ENCODE results near the gene CSH1. TPM values are rescaled to one million over a fixed set of nuclear protein-coding genes. Genes with fewer than 3 reads are reported as not detected.
"Not testable (repeated sequence)": the region's sequence is repeated elsewhere in the genome, so short reads cannot be mapped to it uniquely, and the experiment has no call there.

The CSH1 gene
- total RNA-seq, 2 donors from 2014 or later, result not detected

DNA sequence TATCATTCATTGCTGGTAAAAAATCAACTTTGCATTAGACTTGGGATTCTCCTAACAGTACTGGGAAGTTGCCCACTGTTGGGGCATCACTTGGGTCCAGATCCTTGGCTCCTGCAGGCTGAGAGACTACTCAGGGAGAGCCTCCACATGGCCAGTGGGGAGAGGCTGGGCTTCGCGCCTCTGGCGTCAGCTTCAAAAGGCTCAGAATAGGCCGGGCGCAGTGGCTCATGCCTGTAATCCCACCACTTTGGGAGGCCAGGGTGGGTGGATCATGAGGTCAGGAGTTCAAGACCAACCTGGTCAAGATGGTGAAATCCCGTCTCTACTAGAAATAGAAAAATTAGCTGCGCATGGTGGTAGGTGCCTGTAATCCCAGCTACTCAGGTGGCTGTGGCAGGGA is 18.1 kb upstream of the CSH1 start:
- ATAC-seq (no peak), DNase-seq (no peak)
- intact Hi-C loops (cut with DNase I, micrococcal nuclease), result loop anchor here (10.0 kb wide), 2 partner anchors 110 to 220 kb away; partner anchors contain the start of genes ERN1 (in 2 of the 2) and ICAM2 (in 1 of the 2)

DNA sequence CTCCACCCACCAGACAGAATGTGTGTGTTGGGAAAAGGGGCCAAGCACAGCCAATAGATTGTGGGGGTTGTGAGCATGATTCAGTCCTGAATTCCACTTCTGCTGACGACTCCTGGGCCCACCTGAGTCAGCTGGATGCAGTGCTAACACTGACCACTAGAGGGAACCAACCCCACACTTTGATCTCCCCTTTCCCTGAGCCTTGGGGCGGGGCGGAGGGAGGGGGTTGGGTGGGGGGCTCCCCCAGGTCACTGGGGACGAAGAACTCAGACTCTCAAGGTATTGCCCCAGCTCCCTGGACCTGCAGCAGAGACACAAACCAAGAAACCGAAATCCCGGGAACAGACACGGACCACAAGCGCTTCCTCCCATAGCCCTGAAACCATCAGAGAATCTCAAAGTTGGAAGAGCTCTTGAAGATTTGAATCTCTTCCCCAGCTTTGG is 15.3 kb upstream of the CSH1 start:
- intact Hi-C loops (cut with DNase I, micrococcal nuclease), result loop anchor here (10.0 kb wide), 2 partner anchors 113 to 223 kb away; partner anchors contain the start of genes ERN1 (in 2 of the 2) and ICAM2 (in 1 of the 2)
- DNase-seq (peak in 1 of 2 donors; percentile 38), ATAC-seq (peak; percentile 44)

DNA sequence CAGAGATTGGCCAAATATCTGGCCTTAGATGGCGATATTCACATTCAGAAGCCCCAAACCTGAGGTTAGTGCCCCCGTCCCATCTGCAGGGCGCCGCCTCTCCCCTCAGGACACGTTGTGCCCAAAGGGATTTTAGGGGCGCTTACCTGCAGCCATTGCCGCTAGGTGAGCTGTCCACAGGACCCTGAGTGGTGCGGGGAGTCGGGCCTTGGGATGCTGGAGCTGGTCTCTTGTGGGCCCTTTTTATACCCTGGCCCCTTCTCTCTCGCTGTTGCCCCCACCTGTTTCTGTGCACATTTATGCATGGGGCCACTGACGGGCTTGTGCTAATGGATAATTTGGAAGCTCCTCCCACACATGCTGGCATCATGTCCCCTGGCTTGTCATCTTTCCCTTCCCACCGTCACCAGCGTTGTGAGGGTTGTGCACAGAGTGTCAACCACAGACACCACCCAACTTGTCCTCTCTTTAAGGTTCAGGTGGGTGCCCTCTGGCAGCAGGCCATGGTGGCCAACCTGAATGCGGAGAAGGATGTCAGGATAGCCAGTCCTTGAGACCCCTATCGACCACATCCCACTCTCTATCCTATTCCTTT is 14.8 kb upstream of the CSH1 start, which contains the start of gene CSHL1:
TSS of gene CSHL1 (minus strand) at position 218 of the 595 bp plus-strand sequence. CDS start at position 156, 62 bp downstream.
- DNase-seq, result no peak
- intact Hi-C loops (cut with DNase I, micrococcal nuclease), result loop anchor here (10.0 kb wide), 2 partner anchors 114 to 224 kb away; partner anchors contain the start of genes ERN1 (in 2 of the 2) and ICAM2 (in 1 of the 2)
- no peak for ATAC-seq

DNA sequence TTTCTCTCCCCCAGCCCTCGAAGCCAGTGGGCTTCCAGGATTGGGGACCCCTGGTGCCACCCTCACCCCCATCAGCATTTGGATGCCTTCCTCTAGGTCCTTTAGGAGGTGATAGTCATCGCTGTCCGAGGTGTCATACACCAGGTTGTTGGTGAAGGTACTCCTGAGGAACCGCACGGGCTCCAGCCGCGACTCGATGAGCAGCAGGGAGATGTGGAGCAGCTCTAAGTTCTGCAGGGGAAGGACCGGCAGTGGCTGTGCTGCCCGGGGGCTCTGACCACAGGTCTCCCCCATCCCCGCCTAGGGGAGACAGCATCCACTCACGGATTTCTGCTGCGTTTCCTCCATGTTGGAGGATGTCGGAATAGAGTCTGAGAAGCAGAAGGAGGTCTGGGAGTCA is 13.7 kb upstream of the CSH1 start:
- no peak for ATAC-seq
- no peak for DNase-seq
- intact Hi-C loops (cut with DNase I, micrococcal nuclease), result loop anchor here (10.0 kb wide), 2 partner anchors 115 to 225 kb away; partner anchors contain the start of genes ERN1 (in 2 of the 2) and ICAM2 (in 1 of the 2)

DNA sequence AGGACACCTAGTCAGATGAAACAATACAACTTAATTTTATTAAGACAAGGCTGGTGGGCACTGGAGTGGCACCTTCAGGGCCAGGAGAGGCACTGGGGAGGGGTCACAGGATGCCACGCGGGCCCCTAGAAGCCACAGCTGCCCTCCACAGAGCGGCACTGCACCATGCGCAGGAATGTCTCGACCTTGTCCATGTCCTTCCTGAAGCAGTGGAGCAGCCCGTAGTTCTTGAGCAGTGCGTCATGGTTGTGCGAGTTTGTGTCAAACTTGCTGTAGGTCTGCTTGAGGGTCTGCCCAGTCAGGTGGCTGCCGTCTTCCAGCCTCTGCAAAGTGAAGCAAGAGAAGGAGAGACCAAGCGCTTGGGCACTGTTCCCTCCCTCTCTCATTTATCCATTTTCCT is 13.2 kb upstream of the CSH1 start:
- DNase-seq; intact Hi-C loops (cut with DNase I, micrococcal nuclease): not testable (repeated sequence)

DNA sequence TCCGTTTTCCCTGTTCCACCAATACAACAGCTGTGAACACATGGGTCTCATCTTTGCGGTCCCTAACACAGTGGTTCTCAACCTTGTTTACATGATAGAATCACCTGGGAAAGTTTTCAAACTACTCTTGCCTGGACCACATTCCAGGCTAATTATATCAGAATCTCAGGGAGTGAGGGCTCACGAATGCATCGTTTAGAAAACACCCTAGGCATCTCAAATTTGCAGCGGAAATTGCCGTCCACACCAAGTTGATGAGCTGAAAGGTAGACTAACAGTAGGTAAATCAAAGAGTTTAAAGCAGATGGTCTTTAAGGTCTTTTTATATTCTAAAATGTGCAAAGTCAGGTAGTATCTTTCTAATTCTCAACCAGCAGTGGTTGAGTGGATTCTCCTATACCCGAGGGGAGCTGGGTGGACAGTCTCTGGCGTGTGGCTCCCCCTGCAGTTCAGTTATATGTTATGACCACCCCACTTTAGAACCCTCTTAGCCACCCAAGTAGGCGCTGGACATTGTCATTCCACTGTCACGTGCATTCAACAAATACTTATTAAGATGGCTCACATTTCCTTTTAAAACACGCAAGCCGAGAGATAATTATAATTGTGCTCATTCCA is 10.9 kb upstream of the CSH1 start:
- DNase-seq; ATAC-seq; intact Hi-C loops (cut with DNase I, micrococcal nuclease): not testable (repeated sequence)

More for the DNA sequence above, 13.2 kb upstream of the CSH1 start:
- ATAC-seq, result not testable (repeated sequence)

DNA sequence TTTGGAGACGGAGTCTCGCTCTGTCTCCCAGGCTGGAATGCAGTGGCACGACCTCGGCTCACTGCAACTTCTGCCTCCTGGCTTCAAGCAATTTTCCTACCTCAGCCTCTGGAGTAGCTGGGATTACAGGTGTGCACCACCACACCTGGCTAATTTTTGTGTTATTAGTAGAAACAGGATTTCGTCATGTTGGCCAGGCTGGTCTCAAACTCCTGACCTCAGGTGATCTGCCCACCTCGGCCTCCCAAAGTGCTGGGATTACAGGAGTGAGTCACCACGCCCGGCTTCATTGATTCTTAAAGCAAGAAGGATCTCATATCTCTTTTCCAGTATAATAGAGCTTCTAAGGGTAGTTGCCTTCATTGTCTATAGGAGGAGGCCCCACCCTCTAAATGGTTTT is 8.4 kb upstream of the CSH1 start:
- intact Hi-C loops (cut with DNase I, micrococcal nuclease); ATAC-seq; DNase-seq: not testable (repeated sequence)

DNA sequence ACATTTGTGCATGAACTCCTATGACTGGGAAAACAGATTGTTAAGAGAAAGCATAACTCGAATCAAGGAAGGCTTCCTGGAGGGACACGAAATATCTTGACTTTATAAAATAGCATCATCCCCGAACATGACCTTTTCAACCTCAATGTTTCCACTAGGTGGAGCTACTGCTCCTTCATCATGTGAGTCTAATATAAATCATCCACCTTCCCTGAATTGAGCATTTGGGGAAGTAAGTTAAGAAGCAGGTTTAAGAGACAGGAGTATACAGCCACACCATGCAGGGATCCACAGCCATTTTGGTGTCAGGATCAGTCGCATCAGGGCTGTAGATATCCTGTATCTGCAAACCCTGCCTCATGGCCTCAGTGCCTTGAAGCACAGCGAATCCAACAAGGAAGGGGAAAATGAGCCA is 7.4 kb upstream of the CSH1 start:
- peak; percentile 61 for ATAC-seq
- intact Hi-C loops (cut with DNase I, micrococcal nuclease); DNase-seq: not testable (repeated sequence)

DNA sequence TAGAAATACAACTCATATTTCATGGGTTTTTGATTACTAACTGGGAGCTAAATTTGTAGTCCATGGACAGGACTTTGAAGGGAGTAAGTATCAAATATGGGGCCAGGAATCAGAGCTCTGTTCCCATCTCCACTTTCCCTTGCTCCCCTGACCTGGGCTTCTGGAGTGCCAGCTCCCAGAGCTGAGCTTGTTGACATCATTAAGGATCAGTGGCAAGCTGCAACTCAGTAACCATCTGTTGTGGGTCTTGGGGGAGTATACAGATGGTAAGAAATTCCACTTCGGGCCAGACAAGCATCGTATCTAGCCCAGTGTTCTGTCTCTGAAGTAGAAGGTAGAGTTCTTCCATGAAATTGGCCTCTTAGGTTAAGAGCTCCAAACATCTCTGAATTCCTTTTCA is 5.6 kb upstream of the CSH1 start:
- ATAC-seq; DNase-seq; intact Hi-C loops (cut with DNase I, micrococcal nuclease): not testable (repeated sequence)

DNA sequence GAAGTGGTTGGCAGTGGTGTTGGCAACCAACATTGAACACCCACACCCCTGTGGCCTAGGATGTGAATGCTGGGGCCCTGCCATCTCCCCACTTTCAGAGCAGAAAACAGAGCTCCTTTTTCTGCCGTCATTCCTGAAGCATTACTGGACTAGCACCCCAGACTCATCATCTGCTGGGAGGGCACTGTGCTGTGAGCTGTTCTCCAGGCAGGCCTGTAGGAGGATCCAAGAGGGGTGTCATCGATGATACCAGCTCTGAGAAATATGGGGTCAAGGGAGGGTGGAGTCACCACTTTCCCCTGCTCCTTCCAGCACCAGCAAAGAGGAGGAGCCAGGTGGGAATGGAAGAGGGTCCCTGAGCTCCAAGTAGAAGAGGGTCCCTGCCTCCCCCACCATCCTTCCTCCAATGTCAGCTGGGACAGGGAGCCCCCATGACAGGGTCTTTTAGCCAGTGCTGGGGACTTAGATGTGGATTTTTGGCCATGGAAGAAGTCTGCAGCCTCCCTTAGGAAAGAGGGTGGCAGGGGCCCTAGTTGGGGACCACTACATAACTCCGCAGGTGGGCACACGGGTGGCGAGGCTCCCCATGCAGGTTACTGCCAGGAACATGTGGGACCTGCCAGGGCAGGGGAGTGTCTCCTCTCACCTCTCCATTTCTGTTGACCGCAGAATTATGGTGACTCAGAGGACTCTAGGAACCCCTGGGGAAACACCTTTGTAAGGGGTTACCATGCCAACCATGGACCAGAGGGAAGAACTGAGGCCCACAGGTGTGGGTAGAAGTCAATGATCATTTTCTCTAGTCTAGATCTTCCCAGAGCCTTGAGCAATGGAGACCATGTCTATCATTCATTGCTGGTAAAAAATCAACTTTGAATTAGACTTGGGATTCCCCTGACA is 2.8 kb upstream of the CSH1 start:
- intact Hi-C loops (cut with DNase I, micrococcal nuclease); DNase-seq; ATAC-seq: not testable (repeated sequence)

DNA sequence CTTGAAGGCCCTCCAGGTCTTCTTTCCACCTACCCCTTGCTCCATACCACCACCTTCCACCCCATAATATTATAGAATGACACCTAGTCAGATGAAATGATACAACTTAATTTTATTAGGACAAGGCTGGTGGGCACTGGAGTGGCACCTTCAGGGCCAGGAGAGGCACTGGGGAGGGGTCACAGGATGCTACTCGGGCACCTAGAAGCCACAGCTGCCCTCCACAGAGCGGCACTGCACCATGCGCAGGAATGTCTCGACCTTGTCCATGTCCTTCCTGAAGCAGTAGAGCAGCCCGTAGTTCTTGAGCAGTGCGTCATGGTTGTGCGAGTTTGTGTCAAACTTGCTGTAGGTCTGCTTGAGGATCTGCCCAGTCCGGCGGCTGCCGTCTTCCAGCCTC is 1.6 kb downstream of the CSH1 start:
- ATAC-seq; DNase-seq; intact Hi-C loops (cut with DNase I, micrococcal nuclease): not testable (repeated sequence)

DNA sequence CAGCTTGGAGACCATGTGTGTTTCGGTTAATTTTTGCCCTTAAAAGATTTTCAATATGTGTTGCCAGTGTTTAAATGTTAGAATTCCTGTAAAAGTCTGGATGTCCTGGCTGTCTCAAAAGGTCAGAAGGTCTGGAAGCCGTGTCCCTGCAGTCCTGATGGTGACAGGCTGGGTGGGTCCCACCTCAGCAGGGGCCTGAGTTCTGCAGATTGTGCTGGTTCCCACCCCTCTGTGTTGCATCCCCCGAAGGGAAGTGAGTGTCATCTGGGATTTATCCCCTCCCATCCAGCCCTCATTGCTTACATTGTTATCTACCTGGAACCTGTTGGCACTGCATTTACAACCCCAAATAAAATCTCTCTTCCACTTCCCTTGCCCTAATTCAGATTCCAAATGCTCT is 2.4 kb downstream of the CSH1 start:
- DNase-seq; intact Hi-C loops (cut with DNase I, micrococcal nuclease): not testable (repeated sequence)

DNA sequence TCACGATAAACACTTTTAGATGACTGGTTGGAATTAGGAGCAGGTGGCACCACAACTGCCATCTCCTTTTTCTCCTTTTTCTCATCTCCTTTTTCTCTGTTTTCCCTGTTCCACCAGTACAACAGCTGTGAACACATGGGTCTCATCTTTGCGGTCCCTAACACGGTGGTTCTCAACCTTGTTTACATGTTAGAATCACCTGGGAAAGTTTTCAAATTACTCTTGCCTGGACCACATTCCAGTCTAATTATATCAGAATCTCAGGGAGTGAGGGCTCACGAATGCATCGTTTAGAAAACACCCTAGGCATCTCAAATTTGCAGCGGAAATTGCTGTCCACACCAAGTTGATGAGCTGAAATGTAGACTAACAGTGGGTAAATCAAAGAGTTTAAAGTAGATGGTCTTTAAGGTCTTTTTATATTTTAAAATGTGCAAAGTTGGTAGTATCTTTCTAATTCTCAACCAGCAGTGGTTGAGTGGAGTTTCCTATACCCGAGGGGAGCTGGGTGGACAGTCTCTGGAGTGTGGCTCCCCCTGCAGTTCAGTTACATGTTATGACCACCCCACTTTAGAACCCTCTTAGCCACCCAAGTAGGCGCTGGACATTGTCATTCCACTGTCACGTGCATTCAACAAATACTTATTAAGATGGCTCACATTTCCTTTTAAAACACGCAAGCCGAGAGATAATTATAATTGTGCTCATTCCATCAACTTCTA is 3.9 kb downstream of the CSH1 start:
- ATAC-seq; DNase-seq; intact Hi-C loops (cut with DNase I, micrococcal nuclease): not testable (repeated sequence)

More for the DNA sequence above, 2.4 kb downstream of the CSH1 start:
- ATAC-seq, result not testable (repeated sequence)

DNA sequence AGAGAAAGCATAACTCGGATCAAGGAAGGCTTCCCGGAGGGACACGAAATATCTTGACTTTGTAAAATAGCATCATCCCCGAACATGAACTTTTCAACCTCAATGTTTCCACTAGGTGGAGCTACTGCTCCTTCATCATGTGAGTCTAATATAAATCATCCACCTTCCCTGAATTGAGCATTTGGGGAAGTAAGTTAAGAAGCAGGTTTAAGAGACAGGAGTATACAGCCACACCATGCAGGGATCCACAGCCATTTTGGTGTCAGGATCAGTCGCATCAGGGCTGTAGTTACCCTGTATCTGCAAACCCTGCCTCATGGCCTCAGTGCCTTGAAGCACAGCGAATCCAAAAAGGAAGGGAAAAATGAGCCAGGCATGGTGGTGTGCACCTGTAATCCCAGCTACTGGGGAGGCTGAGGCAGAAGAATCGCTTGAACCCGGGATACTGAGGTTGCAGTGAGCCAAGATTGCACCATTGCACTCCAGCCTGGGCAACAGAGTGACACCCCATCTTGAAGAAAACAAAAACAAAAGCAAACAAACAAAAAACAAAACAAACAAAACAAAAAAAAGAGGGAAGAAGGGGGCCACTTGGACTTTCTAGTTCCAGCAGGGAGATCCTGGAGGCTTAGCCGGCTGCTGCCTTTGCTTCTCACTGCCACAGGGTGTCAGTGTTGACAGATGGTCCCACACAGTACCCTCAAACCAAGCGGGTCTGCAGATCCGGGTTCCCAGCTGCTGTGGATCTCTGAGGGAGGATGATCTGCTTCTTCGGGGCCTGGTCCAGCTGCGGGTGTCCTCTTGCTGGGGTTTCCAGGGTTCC is 7.1 kb downstream of the CSH1 start:
- not testable (repeated sequence) for DNase-seq

DNA sequence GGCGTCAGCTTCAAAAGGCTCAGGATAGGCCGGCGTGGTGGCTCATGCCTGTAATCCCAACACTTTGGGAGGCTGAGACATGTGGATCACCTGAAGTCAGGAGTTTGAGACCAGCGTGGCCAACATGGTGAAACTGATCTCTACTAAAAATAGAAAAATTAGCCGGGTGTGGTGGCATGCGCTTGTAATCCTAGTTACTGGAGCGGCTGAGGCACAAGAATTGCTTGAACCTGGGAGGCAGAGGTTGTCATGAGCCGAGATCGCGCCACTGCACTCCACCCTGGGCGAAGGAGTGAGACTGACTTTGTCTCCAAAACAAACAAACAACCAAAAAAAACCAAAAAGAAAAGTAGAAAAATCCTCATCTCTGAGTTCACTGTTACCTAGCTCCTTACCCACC is 11.3 kb downstream of the CSH1 start:
- intact Hi-C loops (cut with DNase I, micrococcal nuclease); ATAC-seq; DNase-seq: not testable (repeated sequence)

More for the DNA sequence above, 7.1 kb downstream of the CSH1 start:
- ATAC-seq, result peak; percentile 57
- intact Hi-C loops (cut with DNase I, micrococcal nuclease), result not testable (repeated sequence)

DNA sequence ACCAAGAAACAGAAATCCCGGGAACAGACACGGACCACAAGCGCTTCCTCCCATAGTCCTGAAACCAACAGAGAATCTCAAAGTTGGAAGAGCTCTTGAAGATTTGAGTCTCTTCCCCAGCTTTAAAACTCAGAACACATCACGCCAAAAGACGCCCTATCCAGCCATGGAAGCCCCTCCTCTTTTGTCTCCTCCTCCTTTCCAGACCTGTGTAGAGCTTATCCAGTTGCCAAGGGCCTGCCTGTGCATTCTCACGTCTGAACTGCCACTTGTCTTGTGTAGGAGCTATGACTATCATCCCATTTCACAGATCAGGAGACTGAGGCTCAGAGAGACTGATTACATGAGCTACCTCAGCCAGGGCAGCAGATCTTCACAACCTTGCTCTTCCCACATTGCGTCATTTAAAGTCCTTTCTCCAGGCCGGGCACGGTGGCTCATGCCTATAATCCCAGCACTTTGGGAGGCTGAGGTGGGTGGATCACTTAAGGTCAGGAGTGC is 13.7 kb downstream of the CSH1 start:
- DNase-seq; intact Hi-C loops (cut with DNase I, micrococcal nuclease); ATAC-seq: not testable (repeated sequence)

All from left colon (tissue), 2 donors.